HepG2 (cell line): ENCODE measurements around the gene GLO1. TPM values are rescaled to one million over a fixed set of nuclear protein-coding genes. Genes with fewer than 3 reads are reported as not detected.

Source experiments
- ATAC-seq: fragments of 200-7000 bp; cut with Tn5 transposase; 3 replicates; pipeline ENCODE4 v1.9.1; 2020; ENCODE audit warnings: mild to moderate bottlenecking, moderate library complexity
- BruUV-seq: library from RNA; stranded (reverse); fragments of 400-500 nt; replicated peaks from 2 replicates; lab custom pipeline; 2021; lab: Mats Ljungman, UMichigan
- CTCF ChIA-PET: fragments of 300-600 bp; formaldehyde crosslinking; extraction: SDS; loops from one replicate; lab custom pipeline; 2021; ENCODE audit warnings: low total read pairs, inconsistent platforms, low intra/inter-chr PET ratio; lab: Yijun Ruan, JAX
- POLR2A ChIA-PET: fragments of 350-600 bp; sonication (Branson Sonifier 250); formaldehyde crosslinking; loops from one replicate; lab custom pipeline; 2020; ENCODE audit warnings: antibody characterized with exemption, inconsistent platforms; lab: Yijun Ruan, JAX
- DNase-seq: peaks from one replicate; pipeline ENCODE4 v3.0.0-alpha.2; 2015; ENCODE audit warnings: low spot score
- FAIRE-seq: peaks from 3 replicates; lab custom pipeline; 2011; peaks lifted over from hg19 to GRCh38; lab: Jason Lieb, UNC
- H2AFZ ChIP-seq: one replicate; pipeline ENCODE4 v1.6.1; 2011; ENCODE audit warnings: low read length, inconsistent platforms
- H3K27ac ChIP-seq: fragments of 300-600 bp; 3 replicates; pipeline ENCODE4 v1.8.0; 2011; ENCODE audit warnings: mixed run types, mild to moderate bottlenecking, mixed read lengths, low read length, inconsistent platforms; ENCODE audit not compliant: insufficient read depth; ENCODE audit errors: extremely low read length
- H3K27me3 ChIP-seq, 2 experiments: fragments of 200-600 bp in 1 of 2; 2 replicates in 1 of 2; 3 replicates in 1 of 2; pipeline versions ENCODE4 v1.6.0 to v1.8.0; 2011; ENCODE audit warnings: low read length in 2 of 2, mild to moderate bottlenecking in 2 of 2, moderate library complexity in 2 of 2, inconsistent platforms in 1 of 2; ENCODE audit not compliant: insufficient read depth in 2 of 2, control insufficient read depth in 1 of 2
- H3K36me3 ChIP-seq, 2 experiments: fragments of 200-600 bp in 1 of 2; replicated peaks in 1 of 2; 2 replicates in 1 of 2; 3 replicates in 1 of 2; pipeline versions ENCODE4 v1.5.1 to v1.8.0; 2011; ENCODE audit warnings: low read length in 2 of 2, inconsistent platforms in 1 of 2; ENCODE audit not compliant: insufficient read depth in 2 of 2, control insufficient read depth in 1 of 2
- H3K4me1 ChIP-seq: 2 replicates; pipeline ENCODE4 v1.5.1; 2012; ENCODE audit warnings: low read length, inconsistent platforms; ENCODE audit not compliant: insufficient read depth
- H3K4me2 ChIP-seq: 2 replicates; pipeline ENCODE4 v1.6.0; 2011; ENCODE audit warnings: low read depth, low read length, inconsistent platforms
- H3K4me3 ChIP-seq, 3 experiments: fragments of 200-600 bp in 1 of 3; sonication (generic), shearing (Covaris generic) in 1 of 3; replicated peaks in 1 of 3; 2 replicates each; pipeline ENCODE4 v1.5.1; 2011 to 2016; ENCODE audit warnings: low read length in 3 of 3, inconsistent platforms in 2 of 3, low read depth in 2 of 3, mild to moderate bottlenecking in 2 of 3, control low read depth in 1 of 3, mixed read lengths in 1 of 3; ENCODE audit not compliant: insufficient read depth in 1 of 3
- H3K79me2 ChIP-seq: one replicate; pipeline ENCODE4 v1.6.1; 2011; ENCODE audit warnings: low read length, inconsistent platforms; ENCODE audit not compliant: insufficient read depth
- H3K9ac ChIP-seq: 2 replicates; pipeline ENCODE4 v1.6.0; 2011; ENCODE audit warnings: mild to moderate bottlenecking, low read depth, low read length, inconsistent platforms; ENCODE audit not compliant: insufficient read depth
- H3K9me3 ChIP-seq: 2 replicates; pipeline ENCODE4 v1.5.1; 2012; ENCODE audit warnings: mild to moderate bottlenecking, low read length
- H4K20me1 ChIP-seq: 2 replicates; pipeline ENCODE4 v1.6.0; 2011; ENCODE audit warnings: inconsistent platforms, mild to moderate bottlenecking, low read length, moderate library complexity; ENCODE audit not compliant: insufficient read depth
- HES4 ChIP-seq: sonication (generic); formaldehyde crosslinking; IDR thresholded peaks from 2 replicates; pipeline ENCODE4 v1.9.0; 2021; ENCODE audit warnings: mild to moderate bottlenecking, missing genetic modification reagents, borderline replicate concordance
- NCOA2 ChIP-seq: sonication (generic); formaldehyde crosslinking; IDR thresholded peaks from 2 replicates; pipeline ENCODE4 v1.8.0; 2022; ENCODE audit warnings: inconsistent platforms
- PRDM15 ChIP-seq: sonication (generic); formaldehyde crosslinking; IDR thresholded peaks from 2 replicates; pipeline ENCODE4 v1.4.0; 2020; ENCODE audit warnings: missing genetic modification reagents
- TOE1 ChIP-seq: sonication (generic); formaldehyde crosslinking; IDR thresholded peaks from 2 replicates; pipeline ENCODE4 v1.4.0; 2020; ENCODE audit warnings: mild to moderate bottlenecking, missing genetic modification reagents
- ZNF530 ChIP-seq: sonication (generic); formaldehyde crosslinking; IDR thresholded peaks from 2 replicates; pipeline ENCODE4 v1.5.0; 2020; ENCODE audit warnings: low read depth, mild to moderate bottlenecking, missing genetic modification reagents
- ZNF749 ChIP-seq: sonication (generic); formaldehyde crosslinking; IDR thresholded peaks from 2 replicates; pipeline ENCODE4 v1.8.0; 2022; ENCODE audit warnings: mild to moderate bottlenecking, missing genetic modification reagents, moderate library complexity, borderline replicate concordance
- ZNF770 ChIP-seq: sonication (generic); formaldehyde crosslinking; IDR thresholded peaks from 2 replicates; pipeline ENCODE4 v1.5.0; 2020; ENCODE audit warnings: mild to moderate bottlenecking, missing genetic modification reagents
- ZNF816 ChIP-seq: sonication (generic); formaldehyde crosslinking; IDR thresholded peaks from 2 replicates; pipeline ENCODE4 v1.8.0; 2022; ENCODE audit warnings: missing genetic modification reagents, mild to moderate bottlenecking, borderline replicate concordance
- ZNF850 ChIP-seq: sonication (generic); formaldehyde crosslinking; conservative IDR thresholded peaks from 2 replicates; pipeline ENCODE4 v1.9.0; 2021; ENCODE audit warnings: mild to moderate bottlenecking, missing genetic modification reagents
- ZSCAN21 ChIP-seq: sonication (generic); formaldehyde crosslinking; IDR thresholded peaks from 2 replicates; pipeline ENCODE4 v1.8.0; 2022; ENCODE audit warnings: mild to moderate bottlenecking, missing genetic modification reagents, moderate library complexity, borderline replicate concordance
- ZSCAN29 ChIP-seq: sonication (generic); formaldehyde crosslinking; conservative IDR thresholded peaks from 2 replicates; pipeline ENCODE4 v1.4.0; 2020; ENCODE audit warnings: mild to moderate bottlenecking, missing genetic modification reagents
- ZSCAN5A ChIP-seq: sonication (generic); formaldehyde crosslinking; IDR thresholded peaks from 2 replicates; pipeline ENCODE4 v1.8.0; 2022; ENCODE audit warnings: mild to moderate bottlenecking, missing genetic modification reagents, borderline replicate concordance
- ZUFSP ChIP-seq: sonication (generic); formaldehyde crosslinking; IDR thresholded peaks from 2 replicates; pipeline ENCODE4 v1.9.0; 2021; ENCODE audit warnings: missing genetic modification reagents, mild to moderate bottlenecking, borderline replicate concordance
- WGBS: methylation state at CpG from one replicate; pipeline ENCODE4 v1.1.6; 2017; ENCODE audit warnings: low lambda C conversion rate; 5-methylcytosine and 5-hydroxymethylcytosine counted together
- in situ Hi-C: cut with HindIII; loops from 2 replicates; pipeline ENCODE4 v1.10.0; 2017; ENCODE audit warnings: low pct_unique_long_range_greater_than_20kb; ENCODE audit not compliant: extremely low pct_ligation_motif_present
- intact Hi-C: fragments of 100-400 bp; cut with micrococcal nuclease; formaldehyde crosslinking; loops from one replicate; pipeline ENCODE4 v1.10.0; 2022; ENCODE audit not compliant: unreplicated experiment
- polyA plus RNA-seq, 8 experiments: library from polyadenylated mRNA; depleted of rRNA in 3 of 8; stranded (reverse) in 7 of 8; unstranded in 1 of 8; fragments of >200 nt; fragmentation: Illumina TruSeq in 4 of 8; extraction: Trizol in 4 of 8; gene quantifications; 2 replicates each; pipeline versions ENCODE4 v1.2.1 to v1.2.3, GENCODE V29; 2011 to 2016; ENCODE audit warnings: low read depth in 4 of 8, missing spikeins in 1 of 8, mixed read lengths in 1 of 8; ENCODE audit not compliant: insufficient read depth in 1 of 8
- total RNA-seq, 5 experiments: library from RNA; depleted of rRNA; stranded (reverse); fragments of >200 nt; fragmentation: Illumina TruSeq; extraction: Trizol; gene quantifications; 2 replicates each; pipeline ENCODE4 v1.2.3, GENCODE V29; 2016; ENCODE audit warnings: low read depth in 1 of 5

GLO1 gene
- total and polyA plus RNA-seq, 2 of the 13 experiments (the other 11 are each of a cell fraction or from before 2014, with no cell fraction given): 77.1 to 177 TPM

- no peak for TF ChIP-seq PRDM15 (CRISPR knock-in tag)
- no peak for TF ChIP-seq HES4 (CRISPR knock-in tag)
- TF ChIP-seq TOE1: no peak
- TF ChIP-seq ZNF770: no peak
Measured at GRCh38 chr6:38646166-38646878, 56.6 kb downstream of the GLO1 start (continued).

GRCh38 chr6:38644951-38645350, 58.0 kb downstream of the GLO1 start:
- Histone ChIP-seq H3K79me2 (no peaks in the 10 kb centered on the region), H3K27ac (no peak overlapping the region), H3K4me3 (no peak overlapping the region), H3K9ac (no peak overlapping the region), H4K20me1 (no peaks in the 10 kb centered on the region), H3K9me3 (no peaks in the 10 kb centered on the region), H3K27me3 (no peaks in the 10 kb centered on the region), H3K36me3 (no peaks in the 10 kb centered on the region), H3K4me2 (no peak overlapping the region), H3K4me1 (peaks cover 10% of the 10 kb centered on the region), H2AFZ (no peak overlapping the region)
- in situ Hi-C loops: no loop called here
- ATAC-seq: no peak
- intact Hi-C loops: loop anchor here (5.0 kb wide), 1 partner anchor 392 kb away; no protein-coding TSS in a partner anchor
- POLR2A ChIA-PET: no interaction called here
- no peak for DNase-seq
- CTCF ChIA-PET: no interaction called here
- no TSS peak for BruUV-seq
- WGBS: 46% methylated on average over 1 of the region's 1 CpG
- FAIRE-seq: no peak
- no peak for TF ChIP-seq ZNF850 (CRISPR knock-in tag)
- TF ChIP-seq ZSCAN5A (CRISPR knock-in tag): no peak
- TF ChIP-seq ZSCAN21 (CRISPR knock-in tag): no peak
- TF ChIP-seq ZUFSP (CRISPR knock-in tag): no peak
- no peak for TF ChIP-seq ZSCAN29 (CRISPR knock-in tag)
- no peak for TF ChIP-seq ZNF816 (CRISPR knock-in tag)
- TF ChIP-seq ZNF530 (CRISPR knock-in tag): no peak
- no peak for TF ChIP-seq ZNF749
- TF ChIP-seq NCOA2 (CRISPR knock-in tag): no peak
